Mesodermal cell (in vitro differentiated cells): ENCODE results near the gene NOC4L.

Experiments used
- H3K27ac ChIP-seq: 2 replicates; pipeline ENCODE4 v1.7.0; 2013; ENCODE audit warnings: mild to moderate bottlenecking, low read depth, low read length, moderate library complexity; ENCODE audit not compliant: severe bottlenecking
- H3K36me3 ChIP-seq: 2 replicates; pipeline ENCODE4 v1.7.1; 2013; ENCODE audit warnings: mild to moderate bottlenecking, low read length, moderate library complexity; ENCODE audit not compliant: control insufficient read depth, insufficient read depth
- H3K4me1 ChIP-seq: one replicate; pipeline ENCODE4 v1.7.1; 2013; ENCODE audit warnings: mild to moderate bottlenecking, low read length; ENCODE audit not compliant: insufficient read depth, control insufficient read depth, poor library complexity, severe bottlenecking
- H3K4me3 ChIP-seq: 2 replicates; pipeline ENCODE4 v1.7.0; 2013; ENCODE audit warnings: low read length, control low read depth, mild to moderate bottlenecking; ENCODE audit not compliant: insufficient read depth, poor library complexity, severe bottlenecking; ENCODE audit errors: extremely low read depth
- H3K9me3 ChIP-seq: 2 replicates; pipeline ENCODE4 v1.7.1; 2013; ENCODE audit warnings: mild to moderate bottlenecking, low read length, moderate library complexity; ENCODE audit not compliant: control insufficient read depth
- WGBS, 2 experiments: methylation state at CpG; one replicate each; pipeline ENCODE4 v1.1.5; 2013; ENCODE audit warnings: missing lambda C conversion rate in 2 of 2; ENCODE audit not compliant: insufficient coverage in 2 of 2; 5-methylcytosine and 5-hydroxymethylcytosine counted together

NOC4L gene

DNA sequence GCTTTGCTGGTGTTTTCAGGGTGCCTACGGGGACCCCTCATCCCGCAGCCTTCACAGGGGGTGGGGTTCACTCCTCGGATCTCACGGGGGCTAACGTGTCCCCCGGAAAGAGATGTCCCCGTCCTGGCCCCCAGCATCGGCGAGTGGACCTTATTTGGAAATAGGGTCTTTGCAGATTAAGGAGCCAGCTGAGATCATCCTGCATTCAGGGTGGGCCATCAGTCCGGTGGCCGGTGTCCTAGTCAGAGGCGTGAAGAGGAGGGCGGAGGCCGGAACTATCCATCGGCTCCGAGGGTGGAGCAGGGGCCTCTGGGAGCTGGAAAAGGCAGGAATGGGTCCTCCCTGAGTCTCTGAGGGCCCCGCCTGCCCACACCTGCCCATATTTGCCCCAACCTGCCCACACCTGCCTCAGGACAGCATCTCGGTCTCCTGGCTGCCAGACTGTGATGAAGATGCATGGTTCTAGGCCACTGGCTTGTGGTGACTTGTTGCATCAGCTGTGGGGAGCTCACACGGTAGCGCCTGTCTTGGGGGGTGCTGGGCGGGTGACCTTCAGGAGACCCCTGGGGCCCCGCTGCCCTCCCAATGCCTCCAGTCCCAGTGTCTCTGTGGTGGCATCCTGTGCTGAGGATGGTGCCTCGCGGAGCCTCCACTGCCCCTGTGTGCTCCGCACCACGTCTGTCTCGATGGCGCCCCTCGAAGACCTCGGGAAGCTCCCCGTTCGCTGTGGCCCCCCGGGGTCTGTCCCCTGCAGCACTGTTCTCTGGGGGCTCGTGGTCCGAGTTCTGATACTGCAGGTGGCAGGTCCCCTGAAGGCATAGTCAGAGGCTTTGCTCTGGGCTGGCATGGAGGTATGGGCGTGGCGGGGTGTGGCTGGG is 14.7 kb downstream of the NOC4L start:
- Histone ChIP-seq H3K27ac (no peak overlapping the region), H3K4me1 (no peaks in the 10 kb centered on the region), H3K9me3 (peaks cover 8% of the 10 kb centered on the region), H3K4me3 (no peak overlapping the region), H3K36me3 (peaks cover 13% of the 10 kb centered on the region)
- WGBS, 2 experiments: 90 to 94% methylated on average over 32 of the region's 37 CpGs

DNA sequence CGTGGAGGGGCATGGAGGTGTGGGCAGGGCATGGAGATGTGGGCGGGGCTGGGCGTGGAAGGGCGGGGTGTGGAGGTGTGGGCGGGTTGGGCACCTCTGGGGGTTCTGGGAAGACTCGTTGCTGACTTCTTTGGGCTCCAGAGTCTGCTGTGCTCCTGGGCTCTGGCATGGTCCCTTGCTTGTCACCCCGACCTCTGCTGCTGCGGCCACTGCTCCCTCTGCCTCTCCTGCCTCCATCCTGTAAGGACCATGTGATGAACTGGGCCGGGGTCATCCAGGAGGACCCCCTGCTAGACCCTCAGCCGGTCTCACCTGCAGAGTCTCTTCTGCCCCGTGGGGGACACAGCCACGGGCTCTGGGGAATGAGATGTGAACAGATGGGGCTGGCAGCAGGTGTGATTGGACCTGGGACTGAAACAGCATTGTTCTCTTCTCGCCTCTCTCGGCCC is 15.3 kb downstream of the NOC4L start:
- Histone ChIP-seq H3K36me3 (peaks cover 13% of the 10 kb centered on the region), H3K9me3 (peaks cover 8% of the 10 kb centered on the region), H3K27ac (no peak overlapping the region), H3K4me3 (no peak overlapping the region), H3K4me1 (no peaks in the 10 kb centered on the region)
- WGBS, 2 experiments: 76 to 81% methylated on average over 5 to 9 of the region's 14 CpGs

DNA sequence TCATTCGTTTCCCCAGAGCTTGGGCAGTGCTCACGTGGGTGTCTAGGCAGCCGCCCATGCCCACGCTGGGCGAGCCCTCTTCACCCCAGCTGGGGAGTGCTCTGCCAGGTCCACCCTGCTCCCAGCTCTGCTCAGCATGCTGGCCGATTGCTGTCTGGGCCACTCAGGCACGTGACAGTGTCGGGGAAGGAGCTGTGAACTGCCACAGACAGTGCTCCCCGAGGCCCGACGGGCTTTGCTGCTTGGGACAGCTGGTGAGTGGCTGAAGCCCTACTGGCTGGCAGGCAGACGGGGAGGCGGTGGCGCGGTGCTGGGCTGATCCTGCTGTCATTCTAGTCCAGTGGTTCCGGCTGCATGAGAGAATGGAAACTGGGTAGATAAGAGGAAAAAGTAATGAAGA is 15.8 kb downstream of the NOC4L start:
- Histone ChIP-seq H3K27ac (no peak overlapping the region), H3K9me3 (peaks cover 8% of the 10 kb centered on the region), H3K36me3 (peaks cover 13% of the 10 kb centered on the region), H3K4me1 (no peaks in the 10 kb centered on the region), H3K4me3 (no peak overlapping the region)
- WGBS, 2 experiments: 87 to 91% methylated on average over 13 to 16 of the region's 16 CpGs

DNA sequence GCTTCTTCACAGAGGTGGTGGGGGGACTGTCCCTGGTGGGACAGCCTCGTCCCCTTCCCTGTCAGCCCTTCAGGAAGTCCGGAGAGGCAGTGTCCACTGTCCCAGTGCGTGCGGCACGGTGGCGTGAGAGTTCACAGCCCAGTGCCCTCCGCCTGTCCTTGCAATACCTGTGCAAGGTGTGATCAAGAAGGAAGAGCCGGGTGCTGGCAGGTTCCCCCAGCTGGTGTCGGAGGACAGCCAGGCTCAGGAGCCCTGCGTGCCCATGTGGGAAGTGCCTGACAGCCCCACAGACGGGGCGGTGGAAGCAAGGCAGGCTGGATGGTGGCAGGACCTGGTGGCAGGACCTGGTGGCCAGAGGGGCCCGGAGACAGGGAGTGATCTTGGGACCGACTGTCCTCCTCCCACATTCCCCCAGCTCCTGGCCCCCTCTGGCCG is 16.4 kb downstream of the NOC4L start:
- peaks cover 13% of the 10 kb centered on the region for H3K36me3 ChIP-seq
- 90 to 94% methylated on average over 10 to 11 of the region's 15 CpGs for WGBS, 2 experiments
- H3K27ac ChIP-seq: no peak overlapping the region
- no peak overlapping the region for H3K4me3 ChIP-seq
- no peaks in the 10 kb centered on the region for H3K4me1 ChIP-seq
- peaks cover 8% of the 10 kb centered on the region for H3K9me3 ChIP-seq

DNA sequence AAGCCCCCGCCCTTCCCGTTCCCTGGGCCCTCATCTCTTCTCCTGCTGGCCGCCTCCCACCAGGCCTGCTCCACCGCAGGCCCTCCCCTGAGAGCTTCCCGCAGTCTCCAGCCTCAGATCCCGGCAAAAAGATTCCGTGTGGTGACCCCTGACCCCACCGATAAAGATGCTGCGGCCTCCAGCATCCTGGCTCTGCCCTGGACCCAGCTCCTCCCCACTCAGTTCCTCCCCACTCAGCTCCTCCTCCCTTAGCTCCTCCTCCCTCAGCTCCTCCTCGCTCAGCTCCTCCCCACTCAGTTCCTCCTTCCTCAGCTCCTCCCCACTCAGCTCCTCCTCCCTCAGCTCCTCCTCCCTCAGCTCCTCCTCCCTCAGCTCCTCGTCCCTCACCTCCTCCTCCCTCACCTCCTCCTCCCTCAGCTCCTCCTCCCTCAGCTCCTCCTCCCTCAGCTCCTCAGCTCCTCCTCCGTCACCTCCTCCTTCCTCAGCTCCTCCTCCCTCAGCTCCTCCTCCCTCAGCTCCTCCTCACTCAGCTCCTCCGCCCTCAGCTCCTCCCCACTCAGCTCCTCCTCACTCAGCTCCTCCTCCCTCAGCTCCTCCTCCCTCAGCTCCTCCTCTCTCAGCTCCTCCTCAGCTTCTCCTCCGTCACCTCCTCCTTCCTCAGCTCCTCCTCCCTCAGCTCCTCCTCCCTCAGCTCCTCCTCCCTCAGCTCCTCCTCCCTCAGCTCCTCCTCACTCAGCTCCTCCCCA is 17.0 kb downstream of the NOC4L start:
- H3K4me1 ChIP-seq: no peaks in the 10 kb centered on the region
- 65 to 80% methylated on average over 8 to 14 of the region's 14 CpGs for WGBS, 2 experiments
- H3K36me3 ChIP-seq: peaks cover 12% of the 10 kb centered on the region

DNA sequence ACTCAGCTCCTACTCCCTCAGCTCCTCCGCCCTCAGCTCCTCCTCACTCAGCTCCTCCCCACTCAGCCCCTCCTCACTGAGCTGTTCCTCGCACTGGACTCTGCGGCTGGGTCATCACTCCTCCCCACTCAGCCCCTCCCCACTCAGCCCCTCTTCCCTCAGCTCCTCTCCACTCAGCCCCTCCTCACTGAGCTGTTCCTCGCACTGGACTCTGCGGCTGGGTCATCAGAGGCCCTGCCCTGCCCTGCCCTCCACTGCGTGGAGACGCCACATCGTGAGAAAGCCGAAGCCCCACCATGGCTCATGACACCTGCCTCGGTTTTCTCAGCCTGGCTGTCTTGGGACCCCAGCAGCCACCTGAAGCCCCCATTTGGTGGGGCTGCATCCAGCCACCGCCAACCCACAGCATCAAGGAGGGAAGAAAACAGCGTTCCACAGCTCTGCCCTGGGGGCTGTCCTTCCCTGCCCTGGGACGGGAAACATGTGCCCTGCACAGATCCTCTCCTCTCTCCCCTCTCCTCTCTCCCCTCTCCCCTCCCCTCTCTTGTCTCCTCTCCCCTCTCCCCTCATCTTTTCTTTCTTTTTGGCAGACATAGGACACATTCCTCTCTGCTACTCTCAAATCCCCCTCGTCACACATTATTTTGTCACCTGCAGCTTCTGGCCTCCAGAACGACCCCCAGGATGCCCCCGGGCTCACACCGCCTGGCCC is 17.7 kb downstream of the NOC4L start:
- Histone ChIP-seq H3K36me3 (peaks cover 5% of the 10 kb centered on the region), H3K27ac (no peak overlapping the region), H3K4me3 (no peak overlapping the region), H3K4me1 (no peaks in the 10 kb centered on the region), H3K9me3 (peaks cover 11% of the 10 kb centered on the region)
- 52 to 57% methylated on average over 11 to 14 of the region's 17 CpGs for WGBS, 2 experiments

More for the DNA sequence above, 17.0 kb downstream of the NOC4L start:
- Histone ChIP-seq H3K4me3 (no peak overlapping the region), H3K9me3 (peaks cover 12% of the 10 kb centered on the region), H3K27ac (no peak overlapping the region)

DNA sequence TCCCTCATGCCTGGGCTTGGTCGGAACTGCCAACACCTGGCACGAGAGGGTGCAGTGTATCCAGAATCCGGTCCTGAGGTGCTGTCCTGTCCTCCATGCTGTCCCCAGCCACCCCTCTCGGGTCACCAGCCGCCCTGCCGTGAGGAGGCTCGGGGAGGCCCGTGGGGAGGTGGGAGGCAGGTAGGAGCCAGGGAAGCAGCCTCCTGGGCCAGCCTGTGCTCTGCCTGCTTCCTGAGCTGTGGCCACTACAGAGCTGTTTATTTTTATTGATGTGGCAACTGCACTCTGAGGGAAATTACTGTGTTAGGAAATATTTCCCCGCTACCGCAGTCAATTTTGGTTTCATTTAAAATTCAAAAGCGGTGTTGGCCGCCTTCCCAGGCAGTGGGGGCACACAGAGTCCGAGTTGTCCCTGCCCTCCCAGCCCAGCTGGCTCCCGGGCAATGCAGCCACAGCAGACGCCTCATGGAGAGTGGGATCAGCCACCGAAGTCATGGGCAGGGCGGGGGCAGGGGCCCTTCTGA is 18.3 kb downstream of the NOC4L start:
- H3K4me1 ChIP-seq: no peaks in the 10 kb centered on the region
- no peak overlapping the region for H3K27ac ChIP-seq
- no peak overlapping the region for H3K4me3 ChIP-seq
- WGBS, 2 experiments: 48 to 64% methylated on average over 7 to 14 of the region's 17 CpGs
- H3K9me3 ChIP-seq: peaks cover 6% of the 10 kb centered on the region
- no peaks in the 10 kb centered on the region for H3K36me3 ChIP-seq

DNA sequence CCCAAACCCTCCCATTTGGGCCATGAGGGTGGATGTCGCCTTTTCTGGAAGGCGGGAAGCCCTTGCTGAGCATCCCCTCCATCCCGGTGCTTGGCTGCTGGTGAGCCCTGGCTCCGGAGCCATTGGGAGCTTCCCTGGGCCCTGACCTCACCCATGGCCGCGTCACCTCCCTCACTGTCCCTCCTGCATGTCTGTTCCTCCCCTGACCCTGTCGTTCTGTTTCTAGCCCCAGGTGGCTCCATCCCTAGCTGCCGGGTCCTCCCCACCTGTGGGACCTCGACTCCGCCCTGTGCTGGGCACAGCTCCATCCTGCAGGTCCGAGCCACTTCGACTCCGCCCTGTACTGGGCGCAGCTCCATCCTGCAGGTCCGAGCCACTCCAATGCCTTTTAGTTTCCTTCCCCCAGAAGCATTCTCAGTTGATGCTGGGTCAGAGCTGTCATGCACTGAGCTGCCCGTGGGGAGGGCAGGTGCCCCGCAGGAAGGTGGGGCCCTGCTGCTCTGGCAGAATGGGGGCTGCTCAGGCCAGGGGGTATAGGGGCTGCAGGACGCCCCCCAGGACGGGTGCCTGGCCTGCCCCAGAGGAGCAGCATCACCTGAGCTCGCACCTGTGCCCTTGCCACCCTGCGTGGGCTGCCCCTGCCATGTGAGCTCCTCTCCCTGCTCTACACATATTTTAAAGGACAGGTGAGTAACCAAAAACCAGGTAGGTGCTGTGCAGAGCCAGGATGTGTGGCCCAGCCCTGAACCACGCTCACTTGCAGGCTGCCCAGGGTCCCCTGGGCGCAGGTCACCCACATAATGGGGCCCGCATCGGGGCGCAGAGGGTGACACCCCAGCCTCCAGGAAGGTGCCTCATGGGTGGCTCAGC is 19.0 kb downstream of the NOC4L start:
- Histone ChIP-seq H3K4me1 (no peaks in the 10 kb centered on the region), H3K27ac (no peak overlapping the region), H3K9me3 (peaks cover 4% of the 10 kb centered on the region), H3K4me3 (no peak overlapping the region), H3K36me3 (no peaks in the 10 kb centered on the region)
- WGBS, 2 experiments: 67 to 72% methylated on average over 24 to 26 of the region's 26 CpGs

DNA sequence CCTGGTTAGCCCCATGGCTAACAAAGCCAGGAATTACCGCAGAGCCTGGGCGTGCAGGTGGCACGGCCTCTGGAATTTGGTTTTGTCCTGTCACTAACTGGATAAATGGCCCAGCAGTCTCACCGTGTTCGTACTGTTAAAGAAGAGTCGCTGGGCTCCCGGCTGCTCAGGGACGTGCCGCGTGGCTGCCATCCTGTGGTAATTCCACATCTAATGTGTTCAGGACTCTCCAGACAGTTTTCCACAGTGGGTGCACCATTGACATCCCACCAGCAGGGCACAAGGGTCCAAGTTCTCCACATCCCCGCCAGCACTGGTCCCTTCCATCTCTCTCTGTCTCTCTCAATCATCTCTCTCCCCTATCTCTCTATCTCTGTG is 19.6 kb downstream of the NOC4L start:
- H3K27ac ChIP-seq: no peak overlapping the region
- no peaks in the 10 kb centered on the region for H3K36me3 ChIP-seq
- H3K9me3 ChIP-seq: peaks cover 4% of the 10 kb centered on the region
- H3K4me1 ChIP-seq: no peaks in the 10 kb centered on the region
- H3K4me3 ChIP-seq: no peak overlapping the region
- 66 to 67% methylated on average over 11 of the region's 11 CpGs for WGBS, 2 experiments

DNA sequence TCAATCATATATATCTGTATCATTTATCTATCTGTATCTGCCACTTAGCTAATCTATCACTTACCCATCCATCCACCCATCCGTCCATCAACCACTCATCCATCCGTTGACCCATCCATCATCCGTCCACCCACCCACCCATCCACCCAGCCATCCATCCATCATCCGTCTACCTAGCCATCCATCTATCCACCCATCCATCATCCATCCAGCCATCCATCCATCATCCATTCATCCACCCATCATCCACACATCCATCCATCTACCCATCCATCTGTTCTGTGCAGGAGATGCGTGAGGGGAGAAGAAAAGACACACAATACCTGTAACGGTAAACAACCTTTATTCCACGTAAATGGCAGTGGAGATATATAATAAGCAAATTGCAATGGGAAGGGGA is 20.2 kb downstream of the NOC4L start:
- H3K4me1 ChIP-seq: no peaks in the 10 kb centered on the region
- no peak overlapping the region for H3K27ac ChIP-seq
- WGBS, 2 experiments: 83 to 85% methylated on average over 4 of the region's 7 CpGs
- no peaks in the 10 kb centered on the region for H3K36me3 ChIP-seq
- no peak overlapping the region for H3K4me3 ChIP-seq
- peaks cover 4% of the 10 kb centered on the region for H3K9me3 ChIP-seq
